ENCODE data around the gene MAP1LC3B2. TPM values are rescaled to one million over a fixed set of nuclear protein-coding genes. Genes with fewer than 3 reads are reported as not detected.

Gene MAP1LC3B2
- total and polyA plus RNA-seq, 2 of the 13 experiments (the other 11 are each of a cell fraction or from before 2014, with no cell fraction given), result 0.60 to 2.2 TPM

DNA sequence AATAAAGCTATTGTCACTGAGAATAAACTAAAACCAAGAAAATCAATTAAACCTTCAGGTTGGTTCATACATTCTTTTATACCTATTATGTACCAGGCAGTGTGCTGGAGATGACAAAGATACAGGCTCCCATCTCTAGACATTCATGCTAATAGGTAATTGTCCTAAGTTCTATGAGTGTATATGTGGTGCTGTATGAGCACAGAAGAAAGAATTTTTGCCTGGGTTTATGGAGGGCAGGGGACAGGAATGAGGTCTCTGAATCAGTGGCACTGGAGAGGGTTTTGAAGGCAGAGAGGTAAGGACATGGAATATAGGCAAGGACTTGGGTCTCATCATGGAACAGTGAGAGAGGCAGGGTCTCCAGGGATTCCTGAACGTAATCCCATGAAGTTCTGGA is 38.7 kb downstream of the MAP1LC3B2 start (continued):
- TF ChIP-seq, protein P1, sequence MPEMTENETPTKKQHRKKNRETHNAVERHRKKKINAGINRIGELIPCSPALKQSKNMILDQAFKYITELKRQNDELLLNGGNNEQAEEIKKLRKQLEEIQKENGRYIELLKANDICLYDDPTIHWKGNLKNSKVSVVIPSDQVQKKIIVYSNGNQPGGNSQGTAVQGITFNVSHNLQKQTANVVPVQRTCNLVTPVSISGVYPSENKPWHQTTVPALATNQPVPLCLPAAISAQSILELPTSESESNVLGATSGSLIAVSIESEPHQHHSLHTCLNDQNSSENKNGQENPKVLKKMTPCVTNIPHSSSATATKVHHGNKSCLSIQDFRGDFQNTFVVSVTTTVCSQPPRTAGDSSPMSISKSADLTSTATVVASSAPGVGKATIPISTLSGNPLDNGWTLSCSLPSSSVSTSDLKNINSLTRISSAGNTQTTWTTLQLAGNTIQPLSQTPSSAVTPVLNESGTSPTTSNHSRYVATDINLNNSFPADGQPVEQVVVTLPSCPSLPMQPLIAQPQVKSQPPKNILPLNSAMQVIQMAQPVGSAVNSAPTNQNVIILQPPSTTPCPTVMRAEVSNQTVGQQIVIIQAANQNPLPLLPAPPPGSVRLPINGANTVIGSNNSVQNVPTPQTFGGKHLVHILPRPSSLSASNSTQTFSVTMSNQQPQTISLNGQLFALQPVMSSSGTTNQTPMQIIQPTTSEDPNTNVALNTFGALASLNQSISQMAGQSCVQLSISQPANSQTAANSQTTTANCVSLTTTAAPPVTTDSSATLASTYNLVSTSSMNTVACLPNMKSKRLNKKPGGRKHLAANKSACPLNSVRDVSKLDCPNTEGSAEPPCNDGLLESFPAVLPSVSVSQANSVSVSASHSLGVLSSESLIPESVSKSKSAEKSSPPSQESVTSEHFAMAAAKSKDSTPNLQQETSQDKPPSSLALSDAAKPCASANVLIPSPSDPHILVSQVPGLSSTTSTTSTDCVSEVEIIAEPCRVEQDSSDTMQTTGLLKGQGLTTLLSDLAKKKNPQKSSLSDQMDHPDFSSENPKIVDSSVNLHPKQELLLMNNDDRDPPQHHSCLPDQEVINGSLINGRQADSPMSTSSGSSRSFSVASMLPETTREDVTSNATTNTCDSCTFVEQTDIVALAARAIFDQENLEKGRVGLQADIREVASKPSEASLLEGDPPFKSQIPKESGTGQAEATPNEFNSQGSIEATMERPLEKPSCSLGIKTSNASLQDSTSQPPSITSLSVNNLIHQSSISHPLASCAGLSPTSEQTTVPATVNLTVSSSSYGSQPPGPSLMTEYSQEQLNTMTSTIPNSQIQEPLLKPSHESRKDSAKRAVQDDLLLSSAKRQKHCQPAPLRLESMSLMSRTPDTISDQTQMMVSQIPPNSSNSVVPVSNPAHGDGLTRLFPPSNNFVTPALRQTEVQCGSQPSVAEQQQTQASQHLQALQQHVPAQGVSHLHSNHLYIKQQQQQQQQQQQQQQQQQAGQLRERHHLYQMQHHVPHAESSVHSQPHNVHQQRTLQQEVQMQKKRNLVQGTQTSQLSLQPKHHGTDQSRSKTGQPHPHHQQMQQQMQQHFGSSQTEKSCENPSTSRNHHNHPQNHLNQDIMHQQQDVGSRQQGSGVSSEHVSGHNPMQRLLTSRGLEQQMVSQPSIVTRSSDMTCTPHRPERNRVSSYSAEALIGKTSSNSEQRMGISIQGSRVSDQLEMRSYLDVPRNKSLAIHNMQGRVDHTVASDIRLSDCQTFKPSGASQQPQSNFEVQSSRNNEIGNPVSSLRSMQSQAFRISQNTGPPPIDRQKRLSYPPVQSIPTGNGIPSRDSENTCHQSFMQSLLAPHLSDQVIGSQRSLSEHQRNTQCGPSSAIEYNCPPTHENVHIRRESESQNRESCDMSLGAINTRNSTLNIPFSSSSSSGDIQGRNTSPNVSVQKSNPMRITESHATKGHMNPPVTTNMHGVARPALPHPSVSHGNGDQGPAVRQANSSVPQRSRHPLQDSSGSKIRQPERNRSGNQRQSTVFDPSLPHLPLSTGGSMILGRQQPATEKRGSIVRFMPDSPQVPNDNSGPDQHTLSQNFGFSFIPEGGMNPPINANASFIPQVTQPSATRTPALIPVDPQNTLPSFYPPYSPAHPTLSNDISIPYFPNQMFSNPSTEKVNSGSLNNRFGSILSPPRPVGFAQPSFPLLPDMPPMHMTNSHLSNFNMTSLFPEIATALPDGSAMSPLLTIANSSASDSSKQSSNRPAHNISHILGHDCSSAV (CRISPR knock-in tag; IDR thresholded peaks at IDR 0.05; ENCODE audit: borderline replicate concordance), result no peak
- TF ChIP-seq ZNF563 (CRISPR knock-in tag; IDR thresholded peaks at IDR 0.05) (no peak), TAF1 (CRISPR knock-in tag; IDR thresholded peaks at IDR 0.05) (no peak), ZNF329 (CRISPR knock-in tag; IDR thresholded peaks at IDR 0.05; ENCODE audit: low read depth) (no peak)
- TF ChIP-seq, protein P2, sequence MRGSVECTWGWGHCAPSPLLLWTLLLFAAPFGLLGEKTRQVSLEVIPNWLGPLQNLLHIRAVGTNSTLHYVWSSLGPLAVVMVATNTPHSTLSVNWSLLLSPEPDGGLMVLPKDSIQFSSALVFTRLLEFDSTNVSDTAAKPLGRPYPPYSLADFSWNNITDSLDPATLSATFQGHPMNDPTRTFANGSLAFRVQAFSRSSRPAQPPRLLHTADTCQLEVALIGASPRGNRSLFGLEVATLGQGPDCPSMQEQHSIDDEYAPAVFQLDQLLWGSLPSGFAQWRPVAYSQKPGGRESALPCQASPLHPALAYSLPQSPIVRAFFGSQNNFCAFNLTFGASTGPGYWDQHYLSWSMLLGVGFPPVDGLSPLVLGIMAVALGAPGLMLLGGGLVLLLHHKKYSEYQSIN (CRISPR knock-in tag; IDR thresholded peaks at IDR 0.05; ENCODE audit: borderline replicate concordance), result no peak
